K562 (cell line): Measurements from ENCODE around the gene DHRS3. TPM values are rescaled to one million over a fixed set of nuclear protein-coding genes. Genes with fewer than 3 reads are reported as not detected.

Experiments
- ATAC-seq: fragments of 200-7000 bp; cut with Tn5 transposase; 3 replicates; pipeline ENCODE4 v1.9.1; 2020; ENCODE audit warnings: moderate library complexity
- Bru-seq: library from RNA; stranded (reverse); fragments of 400-500 nt; gene quantifications from one replicate; lab custom pipeline; 2021; lab: Mats Ljungman, UMichigan
- BruChase-seq, 2 experiments: library from RNA; stranded (reverse); fragments of 400-500 nt; gene quantifications; one replicate each; lab custom pipeline; 2021; lab: Mats Ljungman, UMichigan
- BruUV-seq: library from RNA; stranded (reverse); fragments of 400-500 nt; replicated peaks from 2 replicates; lab custom pipeline; 2021; lab: Mats Ljungman, UMichigan
- CTCF ChIA-PET: fragments of 300-600 bp; formaldehyde crosslinking; extraction: SDS; loops from one replicate; lab custom pipeline; 2021; ENCODE audit warnings: low intra/inter-chr PET ratio; lab: Yijun Ruan, JAX
- POLR2A ChIA-PET: fragments of 300-600, 350-650 bp; sonication (Branson Sonifier 250); formaldehyde crosslinking; extraction: SDS; loops from one replicate; lab custom pipeline; 2021; ENCODE audit warnings: antibody characterized with exemption, inconsistent platforms; lab: Yijun Ruan, JAX
- DNase-seq, 4 experiments: peaks; one replicate each; pipeline versions ENCODE4 v3.0.0 to v3.0.0-alpha.2; 2011 to 2018; ENCODE audit warnings: low spot score in 3 of 4, mixed read lengths in 3 of 4; ENCODE audit errors: extremely low read depth in 1 of 4
- FAIRE-seq: peaks from 2 replicates; lab custom pipeline; 2011; peaks lifted over from hg19 to GRCh38; lab: Jason Lieb, UNC
- H2AFZ ChIP-seq: 2 replicates; pipeline ENCODE4 v1.6.0; 2011; ENCODE audit warnings: low read depth, low read length, control low read depth, inconsistent platforms
- H3K27ac ChIP-seq: fragments of 200-600 bp; 3 replicates; pipeline ENCODE4 v1.8.0; 2011; ENCODE audit warnings: low read depth, mild to moderate bottlenecking, control low read depth, inconsistent platforms, low read length, moderate library complexity, mixed read lengths; ENCODE audit errors: extremely low read depth
- H3K27me3 ChIP-seq, 2 experiments: fragments of 300-600 bp in 1 of 2; 2 replicates in 1 of 2; 3 replicates in 1 of 2; pipeline versions ENCODE4 v1.6.0 to v1.8.0; 2011; ENCODE audit warnings: inconsistent platforms in 2 of 2, low read length in 2 of 2, mild to moderate bottlenecking in 1 of 2, mixed read lengths in 1 of 2, moderate library complexity in 1 of 2; ENCODE audit not compliant: control insufficient read depth in 2 of 2, insufficient read depth in 2 of 2
- H3K36me3 ChIP-seq: fragments of 300-600 bp; 3 replicates; pipeline ENCODE4 v1.8.0; 2011; ENCODE audit warnings: mild to moderate bottlenecking, low read length, inconsistent platforms; ENCODE audit not compliant: control insufficient read depth, insufficient read depth
- H3K4me1 ChIP-seq, 2 experiments: fragments of 200-600 bp in 1 of 2; replicated peaks in 1 of 2; 2 replicates in 1 of 2; 3 replicates in 1 of 2; pipeline versions ENCODE4 v1.5.1 to v1.8.0; 2011; ENCODE audit warnings: inconsistent platforms in 2 of 2, low read length in 2 of 2, mild to moderate bottlenecking in 1 of 2, mixed read lengths in 1 of 2, moderate library complexity in 1 of 2; ENCODE audit not compliant: control insufficient read depth in 2 of 2, insufficient read depth in 2 of 2
- H3K4me2 ChIP-seq: 2 replicates; pipeline ENCODE4 v1.6.1; 2011; ENCODE audit warnings: low read length, control low read depth, inconsistent platforms, mixed read lengths; ENCODE audit not compliant: insufficient read depth
- H3K4me3 ChIP-seq: fragments of 200-600 bp; sonication (generic), shearing (Covaris generic); 2 replicates; pipeline ENCODE4 v1.5.1; 2016; ENCODE audit warnings: control low read depth, inconsistent platforms
- H3K79me2 ChIP-seq: fragments of 200-600 bp; 3 replicates; pipeline ENCODE4 v1.8.0; 2011; ENCODE audit warnings: low read length, inconsistent platforms; ENCODE audit not compliant: control insufficient read depth, insufficient read depth
- H3K9ac ChIP-seq, 2 experiments: 2 replicates each; pipeline versions ENCODE4 v1.6.0 to v1.6.1; 2011; ENCODE audit warnings: low read depth in 2 of 2, low read length in 2 of 2, control low read depth in 1 of 2, inconsistent platforms in 1 of 2, mild to moderate bottlenecking in 1 of 2, mixed read lengths in 1 of 2; ENCODE audit not compliant: insufficient read depth in 1 of 2
- H3K9me1 ChIP-seq: one replicate; pipeline ENCODE4 v1.6.0; 2011; ENCODE audit warnings: inconsistent platforms, mild to moderate bottlenecking, low read length, moderate library complexity; ENCODE audit not compliant: control insufficient read depth, insufficient read depth
- H3K9me3 ChIP-seq: replicated peaks from 2 replicates; pipeline ENCODE4 v1.5.1; 2011; ENCODE audit warnings: low read depth, low read length, inconsistent platforms; ENCODE audit not compliant: control insufficient read depth, insufficient read depth
- H4K20me1 ChIP-seq: replicated peaks from 2 replicates; pipeline ENCODE4 v1.6.1; 2011; ENCODE audit warnings: low read length, inconsistent platforms, mixed read lengths; ENCODE audit not compliant: control insufficient read depth, insufficient read depth
- BRD9 ChIP-seq: fragments of 450-650 bp; IDR thresholded peaks from 2 replicates; pipeline ENCODE4 v1.6.1; 2018; ENCODE audit warnings: low read depth; ENCODE audit not compliant: partially characterized antibody
- CBFA2T3 ChIP-seq: fragments of 450-650 bp; IDR thresholded peaks from 2 replicates; pipeline ENCODE4 v1.6.1; 2017
- GABPB1 ChIP-seq: sonication (generic); formaldehyde crosslinking; IDR thresholded peaks from 2 replicates; pipeline ENCODE4 v1.8.0; 2022; ENCODE audit warnings: mild to moderate bottlenecking, missing genetic modification reagents
- NR2C2 ChIP-seq, 2 experiments: fragments of 200-800 bp in 1 of 2; sonication (Bioruptor generic) in 1 of 2; sonication (generic) in 1 of 2; formaldehyde crosslinking in 1 of 2; IDR thresholded peaks; 2 replicates each; pipeline versions ENCODE4 v1.6.1 to v1.8.0; 2016 to 2022; ENCODE audit warnings: mild to moderate bottlenecking in 1 of 2, missing compliant biosample characterization in 1 of 2, missing genetic modification characterization in 1 of 2, missing genetic modification reagents in 1 of 2
- RB1 ChIP-seq: fragments of 450-650 bp; IDR thresholded peaks from 2 replicates; pipeline ENCODE4 v1.6.1; 2017; ENCODE audit warnings: low read depth, mild to moderate bottlenecking
- SRSF9 ChIP-seq: fragments of 200-400 bp; formaldehyde crosslinking; IDR thresholded peaks from 2 replicates; pipeline ENCODE4 v1.6.1; 2017; ENCODE audit warnings: low read depth, low read length, borderline replicate concordance
- WHSC1 ChIP-seq: IDR thresholded peaks from one replicate; pipeline ENCODE4 v1.6.1; 2012; ENCODE audit warnings: low read length, control low read depth, inconsistent platforms
- WGBS: fragments of 100-300 bp; shearing (Covaris generic); methylation state at CpG from one replicate; pipeline ENCODE4 v1.1.6; 2016; ENCODE audit warnings: low coverage, mixed read lengths; ENCODE audit not compliant: insufficient coverage; ENCODE audit errors: missing lambda C conversion rate; 5-methylcytosine and 5-hydroxymethylcytosine counted together
- in situ Hi-C: fragments of 300-500 bp; cut with MboI; formaldehyde crosslinking; loops from 4 replicates; pipeline ENCODE4 v1.15.0; 2018; ENCODE audit warnings: inconsistent platforms, mixed read lengths
- intact Hi-C: fragments of 100-400 bp; cut with micrococcal nuclease; formaldehyde crosslinking; loops from 2 replicates; pipeline ENCODE4 v1.14.2; 2022
- long read RNA-seq, 3 experiments: library from polyadenylated mRNA in 2 of 3; library from RNA in 1 of 3; unstranded in 2 of 3; stranded (forward) in 1 of 3; transcript quantifications; one replicate each; pipeline ENCODE4 v2.0.0, GENCODE V29; 2019 to 2022
- polyA minus RNA-seq, 3 experiments: library from RNA; depleted of rRNA, polyadenylated mRNA; stranded (reverse); fragments of >200 nt; gene quantifications; 2 replicates each; pipeline ENCODE4 v1.2.3, GENCODE V29; 2011
- polyA plus RNA-seq, 8 experiments: library from polyadenylated mRNA; depleted of rRNA in 4 of 8; stranded (reverse) in 5 of 8; unstranded in 3 of 8; fragments of >200 nt; fragmentation: Nextera tagmentation in 2 of 8; fragmentation: Illumina TruSeq in 1 of 8; extraction: Ambion mirVana in 2 of 8; extraction: Trizol in 1 of 8; gene quantifications; 2 replicates each; pipeline versions ENCODE4 v1.2.1 to v1.2.3, GENCODE V29; 2011 to 2014; ENCODE audit warnings: inconsistent platforms in 1 of 8, missing spikeins in 1 of 8
- total RNA-seq, 7 experiments: library from RNA; depleted of rRNA in 6 of 7; stranded (reverse); fragments of >200 nt in 6 of 7; fragmentation: Illumina TruSeq in 2 of 7; extraction: Trizol in 2 of 7; gene quantifications; 2 replicates each; pipeline versions ENCODE4 v1.2.1 to v1.2.3, GENCODE V29; 2011 to 2021; ENCODE audit warnings: low replicate concordance in 1 of 7
- TF ChIP-seq, protein P1 (sequence below): fragments of 200-800 bp; sonication (Bioruptor generic); IDR thresholded peaks from 2 replicates; pipeline ENCODE4 v1.6.1; 2017; ENCODE audit warnings: missing genetic modification characterization, missing compliant biosample characterization
- TF ChIP-seq, protein P2 (sequence below): sonication (generic); formaldehyde crosslinking; IDR thresholded peaks from 2 replicates; pipeline ENCODE4 v1.5.0; 2020; ENCODE audit warnings: missing genetic modification reagents

Gene DHRS3, protein sequence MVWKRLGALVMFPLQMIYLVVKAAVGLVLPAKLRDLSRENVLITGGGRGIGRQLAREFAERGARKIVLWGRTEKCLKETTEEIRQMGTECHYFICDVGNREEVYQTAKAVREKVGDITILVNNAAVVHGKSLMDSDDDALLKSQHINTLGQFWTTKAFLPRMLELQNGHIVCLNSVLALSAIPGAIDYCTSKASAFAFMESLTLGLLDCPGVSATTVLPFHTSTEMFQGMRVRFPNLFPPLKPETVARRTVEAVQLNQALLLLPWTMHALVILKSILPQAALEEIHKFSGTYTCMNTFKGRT
- total RNA-seq (2011; cell fraction: chromatin; rRNA removed; ENCODE audit: low replicate concordance) = 74.0 and 164 TPM in 2 replicates
- total RNA-seq (2011; cell fraction: nucleolus; rRNA removed) = 181 and 211 TPM in 2 replicates
- 160 and 179 TPM in 2 replicates for total RNA-seq (2011; cell fraction: nucleoplasm; rRNA removed)
- 62.3 and 67.3 TPM in 2 replicates for total RNA-seq (2014; rRNA removed)
- 37.6 and 43.5 TPM in 2 replicates for total RNA-seq (2014; rRNA removed; fragmentation: Illumina TruSeq; extraction: Trizol)
- 58.7 and 60.6 TPM in 2 replicates for total RNA-seq (2015; rRNA removed; fragmentation: Illumina TruSeq; extraction: Trizol)
- 109 and 116 TPM in 2 replicates for total RNA-seq (2021)
- 58.7 and 66.5 TPM in 2 replicates for polyA plus RNA-seq (2011; rRNA removed)
- 72.1 and 104 TPM in 2 replicates for polyA plus RNA-seq (2011; cell fraction: cytosol; rRNA removed)
- polyA plus RNA-seq (2011; cell fraction: nucleus; rRNA removed) = 71.2 and 105 TPM in 2 replicates
- 35.6 and 41.5 TPM in 2 replicates for polyA plus RNA-seq (2012)
- polyA plus RNA-seq (2014; fragmentation: Illumina TruSeq; extraction: Trizol) = 39.4 and 46.3 TPM in 2 replicates
- polyA plus RNA-seq (2014; fragmentation: Nextera tagmentation; extraction: Ambion mirVana) = 10 to 100 TPM; 21.0 to 80.0 TPM
- polyA plus RNA-seq (2014; rRNA removed) = 57.0 and 59.6 TPM in 2 replicates
- polyA minus RNA-seq (2011; rRNA and poly(A)+ RNA removed) = 101 and 181 TPM in 2 replicates
- polyA minus RNA-seq (2011; cell fraction: cytosol; rRNA and poly(A)+ RNA removed) = 117 and 156 TPM in 2 replicates
- 40.9 and 42.4 TPM in 2 replicates for polyA minus RNA-seq (2011; cell fraction: nucleus; rRNA and poly(A)+ RNA removed)
- Bru-seq, nascent RNA = percentile 93 among the genes with signal in this experiment
- percentile 75 among the genes with signal in this experiment for BruChase-seq, experiment 1, labeled RNA remaining after a 2-hour chase
- percentile 76 among the genes with signal in this experiment for BruChase-seq, experiment 2, labeled RNA remaining after a 6-hour chase
- long read RNA-seq, experiment 1, transcript DHRS3-204 (6 exons, 1,722 nt) = major isoform, 43 of 82 reads
- long read RNA-seq, experiment 1, partial matches to known transcripts = 12 of 82 reads
- long read RNA-seq, experiment 1, other reads (novel, unspliced or antisense) = 27 of 82 reads
- long read RNA-seq, experiment 2, transcript DHRS3-204 (6 exons, 1,722 nt) = major isoform, 13 of 30 reads
- long read RNA-seq, experiment 2, partial matches to known transcripts = 5 of 30 reads
- long read RNA-seq, experiment 2, other reads (novel, unspliced or antisense) = 12 of 30 reads
- long read RNA-seq, experiment 3, transcript DHRS3-204 (6 exons, 1,722 nt) = major isoform, 125 of 142 reads
- long read RNA-seq, experiment 3, partial matches to known transcripts = 1 of 142 reads
- long read RNA-seq, experiment 3, other reads (novel, unspliced or antisense) = 16 of 142 reads

DNA sequence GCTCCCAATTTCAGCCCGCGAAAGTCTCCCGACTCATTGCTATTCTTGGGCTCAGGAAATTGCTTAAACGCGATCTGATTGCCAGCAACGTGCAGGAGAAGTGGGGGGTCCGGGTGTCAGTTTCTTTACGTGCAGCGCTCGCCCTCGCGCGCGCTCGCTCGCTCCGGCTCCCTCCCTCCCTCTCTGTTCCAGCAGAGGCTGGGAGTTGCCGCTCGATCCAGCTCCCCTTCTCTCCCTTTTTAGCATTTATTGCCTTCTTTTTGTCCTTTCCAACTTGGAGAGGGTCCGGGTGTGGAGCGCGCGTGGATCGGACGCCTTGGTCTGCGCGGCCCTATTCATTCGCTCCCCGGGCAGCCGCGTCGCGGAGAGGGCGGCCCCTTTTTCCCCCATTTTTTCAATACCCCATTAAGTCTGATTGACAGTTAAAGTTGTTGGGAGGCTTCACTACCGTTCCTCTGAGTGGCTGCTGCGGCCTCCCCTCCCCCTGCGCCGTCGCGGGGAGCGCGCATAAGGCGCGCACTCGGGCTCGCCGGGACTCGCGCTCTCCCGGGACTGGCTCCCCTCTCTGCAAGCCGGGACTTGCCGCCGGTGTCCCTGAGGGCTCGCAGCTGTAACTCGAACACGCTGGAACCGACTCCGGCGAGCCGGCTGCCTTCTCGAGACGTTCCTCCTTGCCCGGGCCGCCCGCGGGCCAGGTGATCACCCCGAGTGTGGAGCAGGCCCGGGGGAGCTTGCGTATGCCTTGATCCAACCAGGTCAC lies at the start of gene DHRS3:
Gene DHRS3, minus strand, starts transcription at position 310 of the 760 bp plus-strand sequence. CDS start 862 bp downstream, outside the sequence.
- H3K27ac ChIP-seq = peak within 1 kb of the TSS; percentile 94
- 0 out of 2 replicates have a peak, but pooled peaks cover 3% of the 10 kb centered on the region for H4K20me1 ChIP-seq
- DNase-seq (peak; percentile 90 to 93 (median 90)), FAIRE-seq (peak; percentile 74), ATAC-seq (peak; percentile 81)
- peaks cover 74% of the 10 kb centered on the region for H3K79me2 ChIP-seq
- H3K4me2 ChIP-seq = peak within 1 kb of the TSS; percentile 97
- no peaks in the 10 kb centered on the region for H3K27me3 ChIP-seq
- BruUV-seq = no TSS peak
- peak within 1 kb of the TSS; percentile 80 for H2AFZ ChIP-seq
- H3K9me1 ChIP-seq = no peaks in the 10 kb centered on the region
- 0 out of 2 replicates have a peak, but pooled peaks cover 2% of the 10 kb centered on the region for H3K9me3 ChIP-seq
- peak within 1 kb of the TSS; percentile 94 to 97 for H3K9ac ChIP-seq
- WGBS = 7% methylated on average over 67 of the region's 69 CpGs
- POLR2A ChIA-PET = interaction anchor here (0.6 to 4.1 kb wide), 22 partner anchors 9 to 710 kb away, joined by 3 to 24 read pairs (median 4); no protein-coding TSS in a partner anchor
- peaks cover 22% of the 10 kb centered on the region for H3K36me3 ChIP-seq
- intact Hi-C loops (loop anchor here (2.0 to 5.0 kb wide), 3 partner anchors 91 to 169 kb away; no protein-coding TSS in a partner anchor), in situ Hi-C loops (loop anchor here (5.0 to 25.0 kb wide), 2 partner anchors 211 to 306 kb away; no protein-coding TSS in a partner anchor)
- H3K4me3 ChIP-seq = peak within 1 kb of the TSS; percentile 71
- CTCF ChIA-PET = interaction anchor here (0.6 to 3.4 kb wide), 3 partner anchors 211 to 388 kb away, joined by 3 to 30 read pairs (median 4); no protein-coding TSS in a partner anchor
- H3K4me1 ChIP-seq = peaks cover 28 to 40% of the 10 kb centered on the region in 2 experiments
- TF ChIP-seq, protein P1, sequence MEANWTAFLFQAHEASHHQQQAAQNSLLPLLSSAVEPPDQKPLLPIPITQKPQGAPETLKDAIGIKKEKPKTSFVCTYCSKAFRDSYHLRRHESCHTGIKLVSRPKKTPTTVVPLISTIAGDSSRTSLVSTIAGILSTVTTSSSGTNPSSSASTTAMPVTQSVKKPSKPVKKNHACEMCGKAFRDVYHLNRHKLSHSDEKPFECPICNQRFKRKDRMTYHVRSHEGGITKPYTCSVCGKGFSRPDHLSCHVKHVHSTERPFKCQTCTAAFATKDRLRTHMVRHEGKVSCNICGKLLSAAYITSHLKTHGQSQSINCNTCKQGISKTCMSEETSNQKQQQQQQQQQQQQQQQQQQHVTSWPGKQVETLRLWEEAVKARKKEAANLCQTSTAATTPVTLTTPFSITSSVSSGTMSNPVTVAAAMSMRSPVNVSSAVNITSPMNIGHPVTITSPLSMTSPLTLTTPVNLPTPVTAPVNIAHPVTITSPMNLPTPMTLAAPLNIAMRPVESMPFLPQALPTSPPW (CRISPR knock-in tag) = peak; percentile 65
- peak; percentile 10; the same call in 1 of the 2 replicates for TF ChIP-seq CBFA2T3
- TF ChIP-seq NR2C2 (CRISPR knock-in tag; IDR thresholded peaks at IDR 0.05) = peak; percentile 58; the same call in 1 of the 2 replicates
- no peak for TF ChIP-seq NR2C2 (tag; IDR thresholded peaks at IDR 0.05)
- TF ChIP-seq, protein P2, sequence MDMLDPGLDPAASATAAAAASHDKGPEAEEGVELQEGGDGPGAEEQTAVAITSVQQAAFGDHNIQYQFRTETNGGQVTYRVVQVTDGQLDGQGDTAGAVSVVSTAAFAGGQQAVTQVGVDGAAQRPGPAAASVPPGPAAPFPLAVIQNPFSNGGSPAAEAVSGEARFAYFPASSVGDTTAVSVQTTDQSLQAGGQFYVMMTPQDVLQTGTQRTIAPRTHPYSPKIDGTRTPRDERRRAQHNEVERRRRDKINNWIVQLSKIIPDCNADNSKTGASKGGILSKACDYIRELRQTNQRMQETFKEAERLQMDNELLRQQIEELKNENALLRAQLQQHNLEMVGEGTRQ (CRISPR knock-in tag) = no peak
- no peak for TF ChIP-seq SRSF9
- TF ChIP-seq WHSC1 = no peak
- TF ChIP-seq BRD9 = peak; percentile 31
- peak; percentile 45; the same call in 1 of the 2 replicates for TF ChIP-seq RB1
- 0 out of 2 replicates have a peak, but pooled peaks have one; percentile 39 for TF ChIP-seq GABPB1 (CRISPR knock-in tag)
